ENCODE results near the gene ULK4. TPM values are rescaled to one million over a fixed set of nuclear protein-coding genes. Genes with fewer than 3 reads are reported as not detected.

The ULK4 gene
- total and polyA plus RNA-seq, 9 of the 15 experiments (the other 6 are each of a cell fraction or from before 2014, with no cell fraction given), result 3.0 to 5.9 (median 3.5) TPM

- Histone ChIP-seq H3K9me1 (ENCODE audit: control insufficient read depth, insufficient read depth, low read length) (no peaks in the 10 kb centered on the region), H3K9me3 (replicated peaks; ENCODE audit: control insufficient read depth, insufficient read depth, low read depth, low read length) (no peaks in the 10 kb centered on the region), H3K4me2 (ENCODE audit: insufficient read depth, low read length) (no peak overlapping the region), H3K9ac (ENCODE audit: insufficient read depth in 1 of 2, low read depth in 2 of 2, low read length in 2 of 2) (no peak overlapping the region), H3K79me2 (ENCODE audit: control insufficient read depth, insufficient read depth, low read length) (no peaks in the 10 kb centered on the region), H4K20me1 (replicated peaks; ENCODE audit: control insufficient read depth, insufficient read depth, low read length) (no peaks in the 10 kb centered on the region), H2AFZ (ENCODE audit: low read depth, low read length) (no peak overlapping the region), H3K27ac (ENCODE audit: extremely low read depth, low read depth, low read length) (no peak overlapping the region), H3K36me3 (ENCODE audit: control insufficient read depth, insufficient read depth, low read length) (no peaks in the 10 kb centered on the region), H3K27me3 (ENCODE audit: control insufficient read depth in 2 of 2, insufficient read depth in 2 of 2, low read length in 2 of 2) (peaks cover 4 to 6% of the 10 kb centered on the region in 2 experiments; a peak in 2 of 5 replicates), H3K4me3 (no peak overlapping the region), H3K4me1 (replicated peaks in 1 of 2; ENCODE audit: control insufficient read depth in 2 of 2, insufficient read depth in 2 of 2, low read length in 2 of 2) (no peaks in the 10 kb centered on the region)
- POLR2A ChIA-PET, result no interaction called here
- no TSS peak for BruUV-seq (replicated peaks)
- DNase-seq (ENCODE audit: extremely low read depth in 1 of 4, low spot score in 3 of 4), result no peak
- in situ Hi-C loops (cut with MboI) (no loop called here), intact Hi-C loops (cut with micrococcal nuclease) (no loop called here)
- WGBS (ENCODE audit: insufficient coverage, low coverage, missing lambda C conversion rate), result 2% methylated on average over 6 of the region's 6 CpGs
- TF ChIP-seq KLF10 (CRISPR knock-in tag; IDR thresholded peaks at IDR 0.05) (no peak), ETV5 (CRISPR knock-in tag; IDR thresholded peaks at IDR 0.05; ENCODE audit: low read depth) (no peak)
- CTCF ChIA-PET (ENCODE audit: low intra/inter-chr PET ratio), result no interaction called here
- no peak for ATAC-seq
- FAIRE-seq, result no peak
These were observed 382.0 kb downstream of the ULK4 start for GRCh38 chr3:41579861-41580260.

GRCh38 chr3:41578798-41579197 lies 383.1 kb downstream of the ULK4 start:
- no TSS peak for BruUV-seq (replicated peaks)
- Histone ChIP-seq H3K4me2 (ENCODE audit: insufficient read depth, low read length) (no peak overlapping the region), H3K4me1 (replicated peaks in 1 of 2; ENCODE audit: control insufficient read depth in 2 of 2, insufficient read depth in 2 of 2, low read length in 2 of 2) (no peaks in the 10 kb centered on the region), H3K27ac (ENCODE audit: extremely low read depth, low read depth, low read length) (no peak overlapping the region), H2AFZ (ENCODE audit: low read depth, low read length) (no peak overlapping the region), H3K27me3 (ENCODE audit: control insufficient read depth in 2 of 2, insufficient read depth in 2 of 2, low read length in 2 of 2) (peaks cover 4 to 6% of the 10 kb centered on the region in 2 experiments; a peak in 2 of 5 replicates), H3K9me3 (replicated peaks; ENCODE audit: control insufficient read depth, insufficient read depth, low read depth, low read length) (no peaks in the 10 kb centered on the region), H3K9ac (ENCODE audit: insufficient read depth in 1 of 2, low read depth in 2 of 2, low read length in 2 of 2) (no peak overlapping the region), H3K36me3 (ENCODE audit: control insufficient read depth, insufficient read depth, low read length) (no peaks in the 10 kb centered on the region), H4K20me1 (replicated peaks; ENCODE audit: control insufficient read depth, insufficient read depth, low read length) (no peaks in the 10 kb centered on the region), H3K9me1 (ENCODE audit: control insufficient read depth, insufficient read depth, low read length) (no peaks in the 10 kb centered on the region), H3K79me2 (ENCODE audit: control insufficient read depth, insufficient read depth, low read length) (no peaks in the 10 kb centered on the region), H3K4me3 (no peak overlapping the region)
- in situ Hi-C loops (cut with MboI) (no loop called here), intact Hi-C loops (cut with micrococcal nuclease) (no loop called here)
- no peak for DNase-seq (ENCODE audit: extremely low read depth in 1 of 4, low spot score in 3 of 4)
- no peak for FAIRE-seq
- ATAC-seq, result no peak
- WGBS (ENCODE audit: insufficient coverage, low coverage, missing lambda C conversion rate), result 4% methylated on average over 5 of the region's 5 CpGs
- POLR2A ChIA-PET, result interaction anchor here (0.6 to 0.9 kb wide), 2 partner anchors 10 to 51 kb away, joined by 3 read pairs; no protein-coding TSS in a partner anchor
- CTCF ChIA-PET (ENCODE audit: low intra/inter-chr PET ratio), result no interaction called here
- TF ChIP-seq THRA (IDR thresholded peaks at IDR 0.05) (no peak), COPS2 (conservative IDR thresholded peaks at IDR 0.05) (no peak), SOX6 (IDR thresholded peaks at IDR 0.05) (no peak), ZNF280A (IDR thresholded peaks at IDR 0.05; ENCODE audit: low read depth, partially characterized antibody) (no peak), ZNF239 (CRISPR knock-in tag; IDR thresholded peaks at IDR 0.05) (no peak), CREB3L1 (IDR thresholded peaks at IDR 0.05; ENCODE audit: borderline replicate concordance, low read depth) (no peak), MCM3 (IDR thresholded peaks at IDR 0.05) (no peak), ZBTB43 (CRISPR knock-in tag; IDR thresholded peaks at IDR 0.05) (no peak), BHLHE40 (IDR thresholded peaks at IDR 0.05; ENCODE audit: low read length) (no peak), MECOM (CRISPR knock-in tag; IDR thresholded peaks at IDR 0.05) (no peak)

Data from K562 (cell line).